ENCODE data around the gene COL12A1. TPM values are rescaled to one million over a fixed set of nuclear protein-coding genes. Genes with fewer than 3 reads are reported as not detected.

The COL12A1 gene
- total RNA-seq, 1 experiment from 2014 or later, result 29.3 TPM

- Mint-ChIP-seq H3K9me3 (ENCODE audit: low read depth, unreplicated experiment) (no peaks in the 10 kb centered on the region), H3K4me3 (ENCODE audit: low read depth, unreplicated experiment) (no peak overlapping the region), H3K27ac (ENCODE audit: unreplicated experiment) (no peak overlapping the region), H3K36me3 (ENCODE audit: insufficient read depth, unreplicated experiment) (no peaks in the 10 kb centered on the region), H3K4me1 (ENCODE audit: low read depth, unreplicated experiment) (peaks cover 26% of the 10 kb centered on the region), H3K27me3 (ENCODE audit: unreplicated experiment) (no peaks in the 10 kb centered on the region)
- intact Hi-C loops (cut with micrococcal nuclease; ENCODE audit: unreplicated experiment), result loop anchor here (5.0 kb wide), 1 partner anchor 100 kb away; no protein-coding TSS in a partner anchor
- BruUV-seq (replicated peaks), result no TSS peak
- no peak for TF ChIP-seq CTCF (IDR thresholded peaks at IDR 0.05; ENCODE audit: unreplicated experiment)
- no peak for DNase-seq
- CTCF ChIA-PET, result interaction anchor here (0.9 kb wide), 1 partner anchor 12 kb away, joined by 6 read pairs; no protein-coding TSS in a partner anchor
Observed at GRCh38 chr6:75102301-75102700, 103.6 kb downstream of the COL12A1 start.

- H3K4me1 Mint-ChIP-seq (ENCODE audit: low read depth, unreplicated experiment), result peaks cover 26% of the 10 kb centered on the region
Observed at GRCh38 chr6:75101896-75102295, 104.0 kb downstream of the COL12A1 start.

GRCh38 chr6:75098709-75099108 is 107.1 kb downstream of the COL12A1 start:
- no peak overlapping the region for H3K4me3 Mint-ChIP-seq (ENCODE audit: low read depth, unreplicated experiment)
- H3K27me3 Mint-ChIP-seq (ENCODE audit: unreplicated experiment), result no peaks in the 10 kb centered on the region
- BruUV-seq (replicated peaks), result no TSS peak
- intact Hi-C loops (cut with micrococcal nuclease; ENCODE audit: unreplicated experiment), result loop anchor here (5.0 kb wide), 1 partner anchor 161 kb away; no protein-coding TSS in a partner anchor
- H3K27ac Mint-ChIP-seq (ENCODE audit: unreplicated experiment), result peak overlapping the region; percentile 71
- no peak for TF ChIP-seq CTCF (IDR thresholded peaks at IDR 0.05; ENCODE audit: unreplicated experiment)
- peaks cover 25% of the 10 kb centered on the region for H3K4me1 Mint-ChIP-seq (ENCODE audit: low read depth, unreplicated experiment)
- no peaks in the 10 kb centered on the region for H3K9me3 Mint-ChIP-seq (ENCODE audit: low read depth, unreplicated experiment)
- peak; percentile 49 for DNase-seq
- CTCF ChIA-PET, result no interaction called here
- H3K36me3 Mint-ChIP-seq (ENCODE audit: insufficient read depth, unreplicated experiment), result no peaks in the 10 kb centered on the region

More at GRCh38 chr6:75101896-75102295, 104.0 kb downstream of the COL12A1 start:
- Mint-ChIP-seq H3K27me3 (ENCODE audit: unreplicated experiment) (no peaks in the 10 kb centered on the region), H3K9me3 (ENCODE audit: low read depth, unreplicated experiment) (no peaks in the 10 kb centered on the region), H3K4me3 (ENCODE audit: low read depth, unreplicated experiment) (no peak overlapping the region), H3K36me3 (ENCODE audit: insufficient read depth, unreplicated experiment) (no peaks in the 10 kb centered on the region), H3K27ac (ENCODE audit: unreplicated experiment) (no peak overlapping the region)
- no TSS peak for BruUV-seq (replicated peaks)
- CTCF ChIA-PET, result no interaction called here
- no peak for TF ChIP-seq CTCF (IDR thresholded peaks at IDR 0.05; ENCODE audit: unreplicated experiment)
- DNase-seq, result no peak
- intact Hi-C loops (cut with micrococcal nuclease; ENCODE audit: unreplicated experiment), result loop anchor here (5.0 kb wide), 1 partner anchor 100 kb away; no protein-coding TSS in a partner anchor

GRCh38 chr6:75096966-75097365 is 108.9 kb downstream of the COL12A1 start:
- Mint-ChIP-seq H3K27ac (ENCODE audit: unreplicated experiment) (no peak overlapping the region), H3K4me1 (ENCODE audit: low read depth, unreplicated experiment) (peaks cover 19% of the 10 kb centered on the region), H3K36me3 (ENCODE audit: insufficient read depth, unreplicated experiment) (no peaks in the 10 kb centered on the region), H3K27me3 (ENCODE audit: unreplicated experiment) (no peaks in the 10 kb centered on the region), H3K4me3 (ENCODE audit: low read depth, unreplicated experiment) (no peak overlapping the region), H3K9me3 (ENCODE audit: low read depth, unreplicated experiment) (no peaks in the 10 kb centered on the region)
- BruUV-seq (replicated peaks), result no TSS peak
- DNase-seq, result no peak
- no peak for TF ChIP-seq CTCF (IDR thresholded peaks at IDR 0.05; ENCODE audit: unreplicated experiment)
- CTCF ChIA-PET, result interaction anchor here (0.7 kb wide), 1 partner anchor 15 kb away, joined by 3 read pairs; no protein-coding TSS in a partner anchor
- intact Hi-C loops (cut with micrococcal nuclease; ENCODE audit: unreplicated experiment), result loop anchor here (5.0 kb wide), 1 partner anchor 160 kb away; no protein-coding TSS in a partner anchor

Measured in Calu3 (cell line).